GM21825 (cell line): ENCODE results near the gene PPP2R3A.
"Not testable (repeated sequence)": the region's sequence is repeated elsewhere in the genome, so short reads cannot be mapped to it uniquely, and the experiment has no call there.

Source experiments
- ATAC-seq: cut with Tn5 transposase; IDR thresholded peaks from one replicate; pipeline ENCODE4 v1.9.1; 2021; ENCODE audit warnings: mild to moderate bottlenecking, moderate library complexity; ENCODE audit not compliant: unreplicated experiment

The PPP2R3A gene

GRCh38 chr3:136192195-136192594 is 226.7 kb downstream of the PPP2R3A start:
- not testable (repeated sequence) for ATAC-seq

- ATAC-seq = no peak
Measured at GRCh38 chr3:136192831-136193230, 227.3 kb downstream of the PPP2R3A start.

DNA sequence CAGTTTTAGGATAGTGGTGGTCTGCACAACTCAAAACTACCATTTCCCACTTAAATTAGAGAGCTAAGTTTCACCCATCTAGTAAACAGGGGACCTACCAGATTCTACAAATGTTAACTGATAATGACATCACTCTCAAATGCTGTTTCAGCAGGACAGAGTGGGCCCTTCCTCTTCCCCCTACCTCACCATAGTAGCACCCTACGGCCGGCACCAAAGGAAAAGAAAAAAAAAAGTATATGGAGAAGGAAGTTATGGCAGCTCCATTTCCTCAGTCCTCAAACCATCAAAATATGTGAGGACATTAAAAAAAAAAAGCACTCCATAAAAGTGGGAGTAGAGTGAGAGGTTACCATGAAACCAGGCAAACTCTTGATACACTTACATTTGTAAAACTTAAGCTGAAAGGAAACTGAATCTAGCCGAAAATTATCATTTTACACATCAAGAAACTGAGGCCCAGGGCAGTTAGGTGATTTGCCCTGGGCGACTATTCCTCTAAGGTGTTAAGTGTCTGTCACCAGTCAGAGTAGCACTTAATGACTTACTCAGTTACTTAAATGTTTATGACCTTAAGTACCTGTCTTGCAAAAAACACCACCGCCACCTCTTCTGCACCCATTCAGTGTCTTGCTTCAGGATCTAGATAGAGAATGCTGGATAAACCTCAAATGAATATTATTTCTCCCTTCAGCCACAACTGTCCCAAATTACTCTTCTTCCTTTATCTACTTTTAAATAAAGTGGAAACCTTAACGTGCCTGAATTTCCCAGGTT is 227.9 kb downstream of the PPP2R3A start:
- ATAC-seq = no peak

DNA sequence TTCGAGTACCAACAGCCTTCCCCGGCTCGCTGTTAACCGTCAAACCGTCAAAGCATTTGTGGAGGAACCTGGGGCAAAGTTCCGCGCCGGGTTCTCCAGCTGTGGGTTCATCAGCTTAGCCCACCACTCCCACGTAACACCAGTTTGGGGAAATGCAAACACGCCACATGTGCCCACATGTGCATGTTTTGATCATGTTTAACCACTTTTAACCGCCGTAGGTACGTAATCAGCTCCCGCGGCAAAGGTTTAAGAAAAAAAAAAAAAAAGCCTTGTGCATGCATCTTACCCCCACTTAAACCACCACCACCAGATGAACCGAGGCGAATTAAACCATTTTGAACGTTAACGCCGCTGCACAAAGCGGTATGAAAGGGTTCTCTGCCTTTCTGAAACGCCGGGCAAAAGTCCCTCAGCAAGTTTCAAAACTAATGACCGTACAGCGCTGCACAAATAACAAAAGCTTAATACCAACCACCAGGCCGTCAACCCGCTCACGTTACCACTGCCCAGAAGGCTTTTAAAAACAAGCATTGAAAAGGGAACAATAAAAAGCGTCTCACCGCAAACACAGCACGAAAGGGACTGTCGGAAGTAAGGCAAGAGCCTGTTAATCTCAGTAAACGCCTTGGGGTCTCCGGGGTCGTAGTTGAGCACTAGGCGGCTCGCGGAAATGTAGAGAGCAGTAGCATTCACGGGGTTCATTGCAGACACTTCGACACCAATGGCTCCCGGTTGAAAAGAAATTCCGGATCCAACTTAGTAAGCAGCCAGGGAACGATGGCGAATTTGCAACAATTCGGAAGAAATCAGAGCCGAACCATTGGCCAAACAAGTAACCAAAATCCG is 229.1 kb downstream of the PPP2R3A start:
- ATAC-seq = no peak

- peak; percentile 32 for ATAC-seq
Measured at GRCh38 chr3:136195258-136196063, 229.9 kb downstream of the PPP2R3A start.

- no peak for ATAC-seq
Measured at GRCh38 chr3:136196064-136196400, 230.5 kb downstream of the PPP2R3A start, which contains the start of gene MSL2. Gene MSL2, minus strand, starts transcription at chr3:136196335. Its CDS starts 1,222 bp downstream, at chr3:136195113.

DNA sequence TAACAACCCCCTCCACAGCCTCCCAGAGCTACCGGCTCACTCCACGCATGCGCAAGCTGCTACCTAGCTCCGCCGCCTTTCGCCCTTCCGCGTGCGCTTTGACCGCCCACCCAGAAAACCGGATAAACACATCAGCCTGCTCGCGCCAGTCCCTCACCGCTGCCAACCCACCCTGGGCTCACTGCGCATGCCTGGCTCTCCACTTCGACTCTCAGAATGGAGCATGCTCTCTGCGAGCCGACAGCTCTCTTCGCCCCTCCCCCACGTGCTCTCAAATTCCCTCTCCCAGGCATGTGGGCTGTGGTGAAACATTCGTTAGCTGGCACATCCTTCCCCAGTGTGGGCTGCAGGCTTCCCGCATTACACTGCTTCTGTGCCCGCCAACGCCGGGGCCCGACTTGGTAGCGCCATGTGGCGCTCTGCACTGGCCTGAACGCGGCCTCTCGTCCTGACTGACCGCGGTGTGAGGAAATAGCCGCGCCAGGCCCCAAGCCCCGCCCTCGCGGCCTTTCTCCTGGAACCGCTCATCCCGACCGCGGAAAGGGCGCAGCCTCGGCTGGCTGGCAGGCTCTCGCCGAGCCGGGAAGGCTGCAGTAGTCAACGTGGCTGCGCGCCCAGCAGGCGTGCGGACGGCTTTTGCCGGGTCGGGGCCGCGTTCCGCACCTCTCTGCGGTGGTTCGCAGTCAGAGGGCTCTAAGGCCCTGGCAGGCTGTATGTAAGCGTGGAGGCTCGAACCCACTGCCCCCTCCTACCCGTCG is 231.1 kb downstream of the PPP2R3A start:
- ATAC-seq = peak; percentile 67

- ATAC-seq = no peak
Measured at GRCh38 chr3:136197159-136197793, 231.7 kb downstream of the PPP2R3A start.
